ENCODE results near the gene ERC1. TPM values are rescaled to one million over a fixed set of nuclear protein-coding genes. Genes with fewer than 3 reads are reported as not detected.
"Not testable (repeated sequence)": the region's sequence is repeated elsewhere in the genome, so short reads cannot be mapped to it uniquely, and the experiment has no call there.

The ERC1 gene
- total RNA-seq, 4 donors from 2014 or later, result 28.5 to 71.7 (median 38.5) TPM

DNA sequence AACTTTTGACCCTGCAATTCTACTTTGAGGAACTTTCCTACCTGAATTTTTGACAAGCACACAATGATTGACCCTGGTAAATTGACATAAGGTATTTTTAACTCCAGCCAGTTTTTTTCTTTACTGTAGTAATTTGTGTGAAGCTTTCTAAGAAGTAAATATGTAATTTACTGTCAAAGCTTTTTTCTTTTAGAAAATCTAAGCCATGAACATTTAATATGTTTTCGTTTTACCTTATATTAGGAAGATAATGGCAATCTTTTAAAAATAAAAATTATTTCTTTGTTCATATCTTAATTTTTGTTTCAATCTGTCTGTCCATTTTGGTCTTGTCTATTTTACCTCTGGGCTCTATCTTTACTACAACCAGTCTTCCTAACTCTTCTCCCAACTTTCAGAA, 323.5 kb downstream of the ERC1 start:
- Histone ChIP-seq H3K4me3 (no peak overlapping the region), H3K27me3 (no peaks in the 10 kb centered on the region), H3K4me1 (peaks cover 19% of the 10 kb centered on the region), H3K9me3 (no peaks in the 10 kb centered on the region), H3K27ac (no peak overlapping the region), H3K36me3 (peaks cover 10% of the 10 kb centered on the region)
- no peak for TF ChIP-seq POLR2AphosphoS5 (IDR thresholded peaks at IDR 0.05)
- no peak for TF ChIP-seq EP300 (IDR thresholded peaks at IDR 0.05)
- no peak for TF ChIP-seq POLR2A (IDR thresholded peaks at IDR 0.05)
- no peak for TF ChIP-seq CTCF (IDR thresholded peaks at IDR 0.05)
- no peak for DNase-seq (ENCODE audit: low spot score in 2 of 2)
- 95% methylated on average over 1 of the region's 1 CpG for WGBS

GRCh38 chr12:1316991-1317390, 326.0 kb downstream of the ERC1 start:
- H3K4me1 ChIP-seq, result peaks cover 21% of the 10 kb centered on the region
- not testable (repeated sequence) for H3K36me3 ChIP-seq; H3K27me3 ChIP-seq; H3K27ac ChIP-seq; DNase-seq (ENCODE audit: low spot score in 2 of 2); H3K9me3 ChIP-seq; H3K4me3 ChIP-seq
- WGBS, result 94% methylated on average over 5 of the region's 5 CpGs

GRCh38 chr12:1318327-1319031, 327.5 kb downstream of the ERC1 start:
- Histone ChIP-seq H3K36me3 (peaks cover 4% of the 10 kb centered on the region), H3K4me3 (peak overlapping the region; percentile 22), H3K9me3 (no peaks in the 10 kb centered on the region), H3K27ac (peak overlapping the region; percentile 41), H3K27me3 (no peaks in the 10 kb centered on the region), H3K4me1 (peaks cover 21% of the 10 kb centered on the region)
- 23% methylated on average over 7 of the region's 7 CpGs for WGBS
- TF ChIP-seq CTCF (IDR thresholded peaks at IDR 0.05) (no peak), POLR2AphosphoS5 (IDR thresholded peaks at IDR 0.05) (no peak), EP300 (IDR thresholded peaks at IDR 0.05) (no peak), POLR2A (IDR thresholded peaks at IDR 0.05) (no peak)
- DNase-seq (ENCODE audit: low spot score in 2 of 2), result no peak

DNA sequence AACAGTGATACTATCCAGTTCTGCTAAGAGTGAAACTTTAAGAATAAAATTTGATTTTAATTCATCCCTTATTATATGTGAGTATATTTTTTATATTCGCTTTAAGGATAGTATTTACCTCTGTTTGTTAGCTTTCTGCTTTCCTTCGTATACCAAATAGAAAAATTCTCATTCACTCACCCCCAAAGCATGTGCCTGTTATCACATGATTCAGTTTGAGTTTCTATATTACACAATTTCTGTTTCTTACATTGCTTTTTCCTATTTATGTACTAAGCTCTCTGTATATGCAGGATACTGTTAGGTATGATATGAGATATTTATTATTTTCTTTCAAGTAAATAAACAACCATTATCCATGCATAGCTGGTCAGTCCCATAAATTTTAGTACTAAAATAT, 328.2 kb downstream of the ERC1 start:
- 64% methylated on average over 2 of the region's 2 CpGs for WGBS
- no peaks in the 10 kb centered on the region for H3K27me3 ChIP-seq
- H3K9me3 ChIP-seq, result no peaks in the 10 kb centered on the region
- peak overlapping the region; percentile 41 for H3K27ac ChIP-seq
- H3K36me3 ChIP-seq, result peaks cover 4% of the 10 kb centered on the region
- TF ChIP-seq CTCF (IDR thresholded peaks at IDR 0.05) (no peak), POLR2AphosphoS5 (IDR thresholded peaks at IDR 0.05) (no peak), POLR2A (IDR thresholded peaks at IDR 0.05) (no peak), EP300 (IDR thresholded peaks at IDR 0.05) (no peak)
- no peak overlapping the region for H3K4me3 ChIP-seq
- DNase-seq (ENCODE audit: low spot score in 2 of 2), result no peak
- peaks cover 21% of the 10 kb centered on the region for H3K4me1 ChIP-seq

DNA sequence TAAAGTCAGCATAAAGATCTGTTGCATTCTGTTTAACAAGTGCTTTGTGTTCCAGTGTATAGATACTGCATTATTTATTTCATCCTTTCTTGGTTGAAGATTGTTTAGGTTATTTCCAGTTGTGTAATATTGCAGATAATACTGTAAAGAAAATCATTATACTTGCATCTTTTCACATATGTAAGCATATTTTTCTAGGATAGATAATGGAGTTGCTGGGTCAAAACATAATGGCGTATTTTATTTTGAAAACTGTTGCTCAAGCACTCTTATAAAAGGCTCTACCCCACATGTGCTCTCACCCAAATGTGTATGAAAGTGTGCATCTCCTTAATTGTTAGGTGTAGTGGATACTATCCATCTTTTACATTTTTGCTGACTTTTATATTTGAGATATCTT, 329.0 kb downstream of the ERC1 start:
- no peak for TF ChIP-seq EP300 (IDR thresholded peaks at IDR 0.05)
- TF ChIP-seq POLR2A (IDR thresholded peaks at IDR 0.05), result no peak
- no peak for TF ChIP-seq POLR2AphosphoS5 (IDR thresholded peaks at IDR 0.05)
- TF ChIP-seq CTCF (IDR thresholded peaks at IDR 0.05), result no peak
- no peak for DNase-seq (ENCODE audit: low spot score in 2 of 2)
- H3K27ac ChIP-seq, result no peak overlapping the region
- H3K4me3 ChIP-seq, result no peak overlapping the region
- WGBS, result 100% methylated on average over 1 of the region's 1 CpG
- H3K27me3 ChIP-seq, result no peaks in the 10 kb centered on the region
- no peaks in the 10 kb centered on the region for H3K9me3 ChIP-seq
- H3K4me1 ChIP-seq, result peaks cover 21% of the 10 kb centered on the region
- H3K36me3 ChIP-seq, result peaks cover 1% of the 10 kb centered on the region

DNA sequence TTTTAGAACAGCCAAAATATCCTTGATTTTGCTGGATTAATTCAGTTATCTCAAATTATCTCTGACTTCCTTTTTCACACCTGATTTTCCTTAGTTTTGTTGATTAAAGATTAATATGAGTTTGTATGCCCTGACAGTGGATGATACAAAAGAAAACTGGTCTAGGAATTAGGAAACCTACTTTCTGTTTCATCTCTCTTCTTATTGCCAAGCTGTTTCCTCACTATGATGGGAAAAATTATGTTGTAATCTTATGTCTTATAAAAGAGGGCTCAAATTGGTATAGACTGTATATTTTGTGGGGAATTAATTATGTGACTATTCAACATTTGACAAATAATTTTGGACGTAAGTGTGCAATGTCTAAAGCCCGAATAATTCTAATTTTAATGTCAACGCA, 331.8 kb downstream of the ERC1 start:
- DNase-seq (ENCODE audit: low spot score in 2 of 2), result no peak
- WGBS, result 97% methylated on average over 3 of the region's 3 CpGs
- TF ChIP-seq CTCF (IDR thresholded peaks at IDR 0.05) (no peak), EP300 (IDR thresholded peaks at IDR 0.05) (no peak), POLR2AphosphoS5 (IDR thresholded peaks at IDR 0.05) (no peak), POLR2A (IDR thresholded peaks at IDR 0.05) (no peak)
- no peaks in the 10 kb centered on the region for H3K36me3 ChIP-seq
- no peaks in the 10 kb centered on the region for H3K9me3 ChIP-seq
- H3K4me1 ChIP-seq, result peaks cover 18% of the 10 kb centered on the region
- no peaks in the 10 kb centered on the region for H3K27me3 ChIP-seq
- H3K4me3 ChIP-seq, result no peak overlapping the region
- no peak overlapping the region for H3K27ac ChIP-seq

Measured in suprapubic skin (tissue), 4 donors.